Measurements from ENCODE around the gene LRRC19.

Gene LRRC19

GRCh38 chr9:26955921-26956859 is 49.3 kb downstream of the LRRC19 start, which contains the start of gene IFT74:
TSS of gene IFT74 (plus strand) at chr9:26956412. CDS start at chr9:26961968, 5,556 bp downstream.
- peak; percentile 88 for DNase-seq (ENCODE audit: low read depth in 2 of 2)

GRCh38 chr9:26955222-26955903 is 50.1 kb downstream of the LRRC19 start:
- no peak for DNase-seq (ENCODE audit: low read depth in 2 of 2)

GRCh38 chr9:26954050-26954508 is 51.4 kb downstream of the LRRC19 start:
- DNase-seq (ENCODE audit: low read depth in 2 of 2), result no peak

DNA sequence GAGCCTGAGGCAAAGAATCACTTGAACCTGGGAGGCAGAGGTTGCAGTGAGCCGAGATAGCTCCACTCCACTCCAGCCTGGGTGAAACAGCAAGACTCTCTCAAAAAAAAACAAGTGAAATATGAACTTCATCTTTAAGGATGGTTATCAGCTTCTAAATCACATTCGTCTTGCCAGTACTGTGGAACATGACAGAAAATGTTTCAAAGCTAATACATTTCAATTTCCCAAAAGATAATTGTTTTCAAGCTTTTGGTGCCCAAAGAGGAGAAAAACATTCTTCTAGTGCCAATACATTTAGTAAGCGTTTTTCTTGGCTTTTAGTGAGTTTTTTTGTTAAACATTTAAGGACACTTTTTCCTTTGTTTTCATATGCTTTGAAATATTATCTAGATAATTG is 53.7 kb downstream of the LRRC19 start:
- no peak for DNase-seq (ENCODE audit: low read depth in 2 of 2)

GRCh38 chr9:26950521-26950920 is 55.0 kb downstream of the LRRC19 start:
- DNase-seq (ENCODE audit: low read depth in 2 of 2), result no peak

- DNase-seq (ENCODE audit: low read depth in 2 of 2), result no peak
These were observed 55.8 kb downstream of the LRRC19 start for GRCh38 chr9:26949637-26950069.

DNA sequence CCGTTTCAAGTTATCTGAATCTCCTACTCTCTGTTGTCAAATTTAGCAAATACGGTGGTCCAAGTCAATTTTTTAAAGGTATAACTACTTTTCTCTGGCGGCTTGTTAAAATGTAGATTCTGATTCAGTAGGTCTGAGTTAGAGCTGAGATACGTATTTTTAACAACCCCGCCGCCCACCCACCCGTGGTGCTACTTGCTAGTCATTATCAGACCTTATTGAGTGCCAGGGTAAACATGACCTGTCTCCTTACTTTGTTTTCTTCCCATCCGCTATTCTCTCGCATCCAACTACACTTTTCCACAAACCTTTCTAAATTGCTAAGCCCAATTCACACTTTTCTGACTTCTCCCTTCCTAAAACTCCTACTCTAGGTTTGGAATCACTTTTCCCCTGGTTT is 57.7 kb downstream of the LRRC19 start:
- DNase-seq (ENCODE audit: low read depth in 2 of 2), result no peak

GRCh38 chr9:26946753-26947727 is 58.4 kb downstream of the LRRC19 start, which contains the start of gene PLAA:
TSS of gene PLAA (minus strand) at chr9:26947242. CDS start at chr9:26947045, 197 bp downstream.
- peak; percentile 71 to 74 for DNase-seq (ENCODE audit: low read depth in 2 of 2)

GRCh38 chr9:26945591-26945990 is 59.9 kb downstream of the LRRC19 start:
- DNase-seq (ENCODE audit: low read depth in 2 of 2), result no peak
